ENCODE measurements around the gene STAT2.

DNA sequence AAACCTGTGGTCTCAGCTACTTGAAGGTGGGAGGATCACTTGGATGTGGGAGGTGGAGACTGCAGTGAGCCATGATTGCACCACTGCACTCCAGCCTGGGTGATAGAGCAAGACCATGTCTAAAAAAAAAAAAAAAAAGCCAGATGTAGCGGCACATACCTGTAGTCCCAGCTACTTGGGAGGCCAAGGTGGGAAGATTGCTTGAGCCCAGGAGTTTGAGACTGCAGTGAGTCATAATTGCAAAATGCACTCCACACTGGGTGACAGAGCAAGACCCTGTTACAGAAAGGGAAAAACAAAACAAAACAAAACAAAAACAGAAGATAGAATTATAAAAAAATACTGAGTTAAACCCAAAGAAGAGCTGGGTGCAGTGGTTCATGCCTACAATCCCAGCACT is 31.8 kb upstream of the STAT2 start:
- TF ChIP-seq POLR2A (IDR thresholded peaks at IDR 0.05) (no peak), POLR2AphosphoS5 (IDR thresholded peaks at IDR 0.05) (no peak), EP300 (IDR thresholded peaks at IDR 0.05) (no peak)
- TF ChIP-seq, protein P1, sequence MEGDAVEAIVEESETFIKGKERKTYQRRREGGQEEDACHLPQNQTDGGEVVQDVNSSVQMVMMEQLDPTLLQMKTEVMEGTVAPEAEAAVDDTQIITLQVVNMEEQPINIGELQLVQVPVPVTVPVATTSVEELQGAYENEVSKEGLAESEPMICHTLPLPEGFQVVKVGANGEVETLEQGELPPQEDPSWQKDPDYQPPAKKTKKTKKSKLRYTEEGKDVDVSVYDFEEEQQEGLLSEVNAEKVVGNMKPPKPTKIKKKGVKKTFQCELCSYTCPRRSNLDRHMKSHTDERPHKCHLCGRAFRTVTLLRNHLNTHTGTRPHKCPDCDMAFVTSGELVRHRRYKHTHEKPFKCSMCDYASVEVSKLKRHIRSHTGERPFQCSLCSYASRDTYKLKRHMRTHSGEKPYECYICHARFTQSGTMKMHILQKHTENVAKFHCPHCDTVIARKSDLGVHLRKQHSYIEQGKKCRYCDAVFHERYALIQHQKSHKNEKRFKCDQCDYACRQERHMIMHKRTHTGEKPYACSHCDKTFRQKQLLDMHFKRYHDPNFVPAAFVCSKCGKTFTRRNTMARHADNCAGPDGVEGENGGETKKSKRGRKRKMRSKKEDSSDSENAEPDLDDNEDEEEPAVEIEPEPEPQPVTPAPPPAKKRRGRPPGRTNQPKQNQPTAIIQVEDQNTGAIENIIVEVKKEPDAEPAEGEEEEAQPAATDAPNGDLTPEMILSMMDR (IDR thresholded peaks at IDR 0.05): no peak
